Activated B cell treated with CpG ODN at 0.5 μM for 24 hours (primary cell): ENCODE measurements around the gene COL18A1. TPM values are rescaled to one million over a fixed set of nuclear protein-coding genes. Genes with fewer than 3 reads are reported as not detected.

ENCODE experiments used
- ATAC-seq: fragments of 200-7000 bp; cut with Tn5 transposase; one replicate; pipeline ENCODE4 v1.10.0; 2021; ENCODE audit warnings: low read depth, mild to moderate bottlenecking, moderate library complexity
- CTCF ChIA-PET: fragments of 350-600 bp; sonication (Branson Sonifier 250); formaldehyde crosslinking; loops from one replicate; lab custom pipeline; 2021; ENCODE audit warnings: antibody characterized with exemption; lab: Charles Lee
- POLR2A ChIA-PET: fragments of 350-600 bp; sonication (Branson Sonifier 250); formaldehyde crosslinking; loops from one replicate; lab custom pipeline; 2021; ENCODE audit warnings: antibody characterized with exemption; lab: Charles Lee
- DNase-seq: peaks from one replicate; pipeline ENCODE4 v3.0.0; 2022
- H3K27ac Mint-ChIP-seq: one replicate; pipeline ENCODE4 v1.8.0; 2020; ENCODE audit warnings: mixed read lengths
- H3K27me3 Mint-ChIP-seq: one replicate; pipeline ENCODE4 v1.8.0; 2021; ENCODE audit warnings: mixed read lengths
- H3K36me3 Mint-ChIP-seq: one replicate; pipeline ENCODE4 v1.8.0; 2021; ENCODE audit warnings: low read depth, mixed read lengths
- H3K4me1 Mint-ChIP-seq: one replicate; pipeline ENCODE4 v1.8.0; 2021; ENCODE audit warnings: mixed read lengths
- H3K4me3 Mint-ChIP-seq: one replicate; pipeline ENCODE4 v1.8.0; 2020; ENCODE audit warnings: mild to moderate bottlenecking, mixed read lengths
- H3K9me3 Mint-ChIP-seq: one replicate; pipeline ENCODE4 v1.8.0; 2020; ENCODE audit warnings: mixed read lengths
- intact Hi-C: fragments of 100-400 bp; cut with micrococcal nuclease; formaldehyde crosslinking; loops from one replicate; pipeline ENCODE4 v1.15.1; 2024
- total RNA-seq: library from RNA; stranded (reverse); gene quantifications from 2 replicates; pipeline ENCODE4 v1.2.3, GENCODE V29; 2022
- TF ChIP-seq, protein P1 (sequence below): fragments of 200-600 bp; IDR thresholded peaks from one replicate; pipeline ENCODE4 v1.8.0; 2022; ENCODE audit warnings: antibody characterized with exemption, mild to moderate bottlenecking

Gene COL18A1
- total RNA-seq, 1 donor from 2014 or later, result 1.6 TPM

DNA sequence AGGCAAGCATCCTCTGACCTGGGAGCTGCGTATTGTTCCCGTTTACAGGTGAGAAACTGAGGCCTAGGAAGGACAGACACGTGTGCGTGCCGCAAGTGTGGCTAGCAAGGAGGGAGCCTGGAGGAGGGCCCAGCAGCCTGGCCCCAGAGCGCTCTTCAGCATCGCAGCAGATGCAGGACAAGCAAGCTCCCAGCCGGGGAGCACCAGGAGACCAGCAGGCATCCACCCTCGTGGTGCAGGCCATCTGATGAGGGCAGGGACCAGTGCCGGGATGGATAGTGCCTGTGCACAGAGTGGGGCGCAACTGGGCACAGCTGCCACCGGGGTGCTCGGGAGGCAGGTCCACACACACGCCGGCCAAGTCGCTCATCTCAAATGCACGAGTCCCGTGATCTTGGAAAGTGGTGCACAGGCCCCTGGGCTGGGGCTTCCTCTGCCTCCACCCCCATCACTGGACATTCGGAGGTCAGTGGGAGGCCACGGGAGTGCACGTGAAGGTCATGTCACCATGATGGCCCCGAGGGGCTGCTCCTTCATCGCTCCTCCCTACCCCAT lies 55.1 kb downstream of the COL18A1 start:
- intact Hi-C loops, result no loop called here
- POLR2A ChIA-PET, result no interaction called here
- CTCF ChIA-PET, result no interaction called here
- ATAC-seq (no peak), DNase-seq (no peak)
- H3K4me1 Mint-ChIP-seq, result peaks cover 8% of the 10 kb centered on the region
- TF ChIP-seq, protein P1, sequence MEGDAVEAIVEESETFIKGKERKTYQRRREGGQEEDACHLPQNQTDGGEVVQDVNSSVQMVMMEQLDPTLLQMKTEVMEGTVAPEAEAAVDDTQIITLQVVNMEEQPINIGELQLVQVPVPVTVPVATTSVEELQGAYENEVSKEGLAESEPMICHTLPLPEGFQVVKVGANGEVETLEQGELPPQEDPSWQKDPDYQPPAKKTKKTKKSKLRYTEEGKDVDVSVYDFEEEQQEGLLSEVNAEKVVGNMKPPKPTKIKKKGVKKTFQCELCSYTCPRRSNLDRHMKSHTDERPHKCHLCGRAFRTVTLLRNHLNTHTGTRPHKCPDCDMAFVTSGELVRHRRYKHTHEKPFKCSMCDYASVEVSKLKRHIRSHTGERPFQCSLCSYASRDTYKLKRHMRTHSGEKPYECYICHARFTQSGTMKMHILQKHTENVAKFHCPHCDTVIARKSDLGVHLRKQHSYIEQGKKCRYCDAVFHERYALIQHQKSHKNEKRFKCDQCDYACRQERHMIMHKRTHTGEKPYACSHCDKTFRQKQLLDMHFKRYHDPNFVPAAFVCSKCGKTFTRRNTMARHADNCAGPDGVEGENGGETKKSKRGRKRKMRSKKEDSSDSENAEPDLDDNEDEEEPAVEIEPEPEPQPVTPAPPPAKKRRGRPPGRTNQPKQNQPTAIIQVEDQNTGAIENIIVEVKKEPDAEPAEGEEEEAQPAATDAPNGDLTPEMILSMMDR, result no peak
- H3K36me3 Mint-ChIP-seq, result no peaks in the 10 kb centered on the region
- H3K27ac Mint-ChIP-seq, result no peak overlapping the region
- peaks cover 16% of the 10 kb centered on the region for H3K9me3 Mint-ChIP-seq
- peaks cover 13% of the 10 kb centered on the region for H3K27me3 Mint-ChIP-seq
- no peak overlapping the region for H3K4me3 Mint-ChIP-seq

DNA sequence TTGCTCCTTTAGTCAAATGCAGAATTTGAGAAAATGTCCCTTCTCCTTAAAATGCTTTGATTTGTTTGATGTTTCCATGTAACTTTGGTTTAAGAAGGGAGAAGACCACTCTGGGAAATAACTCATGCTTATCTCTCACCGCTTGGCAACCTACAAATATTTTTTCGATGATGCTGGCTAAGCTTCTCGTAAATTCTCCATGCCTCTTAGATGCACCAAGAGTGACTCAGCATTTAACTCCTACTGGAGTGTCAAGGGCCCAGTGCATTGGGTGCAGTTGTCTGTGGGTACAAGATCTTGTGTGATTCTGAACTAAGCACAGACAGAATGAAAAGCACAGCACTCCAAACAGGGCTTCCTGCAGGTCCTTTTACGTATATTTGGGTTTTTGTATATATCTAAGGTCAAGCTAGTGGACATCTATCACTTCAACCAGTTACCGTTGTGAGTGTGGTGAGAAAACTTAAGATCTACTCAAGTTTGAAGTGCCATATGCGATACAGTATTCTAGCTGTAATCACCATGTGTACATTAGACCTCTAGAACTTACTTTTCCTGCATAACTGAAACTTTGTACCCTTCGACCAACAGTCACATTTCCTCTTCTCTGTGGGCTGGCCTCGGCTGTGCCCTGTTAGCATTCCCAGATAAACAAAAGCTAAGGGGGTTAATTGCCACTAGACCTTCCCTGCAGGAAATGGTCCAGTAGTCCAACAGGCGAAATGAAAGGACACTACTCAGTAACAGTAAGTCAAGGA lies 55.8 kb downstream of the COL18A1 start:
- H3K27me3 Mint-ChIP-seq, result peaks cover 17% of the 10 kb centered on the region

DNA sequence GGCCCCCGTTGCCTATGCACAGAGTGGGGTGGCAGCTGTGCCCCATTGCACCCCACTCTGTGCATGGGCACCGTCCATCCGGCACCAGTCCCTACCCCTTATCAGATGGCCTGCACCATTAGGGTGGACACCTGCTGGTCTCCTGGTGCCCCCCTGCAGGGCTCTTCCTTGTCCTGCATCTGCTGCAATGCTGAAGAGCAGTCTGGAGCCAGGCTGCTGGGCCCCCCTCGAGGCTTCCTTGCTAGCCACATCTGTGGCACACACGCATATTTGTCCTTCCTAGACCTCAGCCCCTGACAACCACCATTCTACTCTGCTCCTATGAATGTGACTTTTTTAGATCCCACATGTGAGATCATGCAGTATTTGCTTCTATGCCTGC lies 56.4 kb downstream of the COL18A1 start:
- H3K9me3 Mint-ChIP-seq, result peaks cover 16% of the 10 kb centered on the region
- no peak for DNase-seq
- CTCF ChIA-PET, result interaction anchor here (0.6 kb wide), 1 partner anchor 17 kb away, joined by 3 read pairs; no protein-coding TSS in a partner anchor
- POLR2A ChIA-PET, result no interaction called here
- H3K4me3 Mint-ChIP-seq, result no peak overlapping the region
- no peaks in the 10 kb centered on the region for H3K36me3 Mint-ChIP-seq
- peaks cover 17% of the 10 kb centered on the region for H3K27me3 Mint-ChIP-seq
- no peak for ATAC-seq
- H3K4me1 Mint-ChIP-seq, result peaks cover 12% of the 10 kb centered on the region
- intact Hi-C loops, result no loop called here
- TF ChIP-seq, protein P1, result no peak
- no peak overlapping the region for H3K27ac Mint-ChIP-seq

More for the DNA sequence above, 55.8 kb downstream of the COL18A1 start:
- intact Hi-C loops, result no loop called here
- Mint-ChIP-seq H3K36me3 (no peaks in the 10 kb centered on the region), H3K27ac (no peak overlapping the region), H3K4me1 (peaks cover 12% of the 10 kb centered on the region), H3K9me3 (peaks cover 16% of the 10 kb centered on the region), H3K4me3 (no peak overlapping the region)
- no peak for DNase-seq
- POLR2A ChIA-PET, result no interaction called here
- CTCF ChIA-PET, result no interaction called here
- TF ChIP-seq, protein P1, result no peak
- ATAC-seq, result no peak

DNA sequence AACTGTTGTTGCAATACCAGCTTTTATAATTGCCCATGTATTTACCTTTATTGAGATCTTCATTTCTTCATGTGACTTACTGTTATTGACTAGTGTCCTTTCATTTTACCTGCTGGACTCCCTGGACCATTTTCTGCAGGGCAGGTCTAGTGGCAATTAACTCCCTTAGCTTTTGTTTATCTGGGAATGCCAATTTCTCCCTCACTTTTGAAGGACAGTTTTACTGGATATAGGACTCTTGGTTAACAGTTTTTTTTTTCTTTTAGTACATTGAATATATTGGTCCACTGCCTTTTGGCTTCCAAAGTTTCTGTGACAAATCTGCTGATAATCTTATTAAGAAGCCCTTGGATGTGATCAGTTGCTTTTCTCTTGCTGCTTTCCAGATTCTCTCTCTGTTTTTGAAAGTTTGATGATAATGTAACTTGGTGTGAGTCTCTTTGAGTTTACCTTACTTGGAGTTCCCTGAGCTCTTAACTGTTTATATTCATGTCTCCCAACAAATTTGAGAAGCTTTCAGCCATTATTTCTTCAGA lies 56.9 kb downstream of the COL18A1 start:
- TF ChIP-seq, protein P1, result no peak
- ATAC-seq, result no peak
- Mint-ChIP-seq H3K4me1 (peaks cover 12% of the 10 kb centered on the region), H3K27ac (no peak overlapping the region), H3K4me3 (no peak overlapping the region), H3K36me3 (no peaks in the 10 kb centered on the region), H3K27me3 (peaks cover 17% of the 10 kb centered on the region), H3K9me3 (peaks cover 16% of the 10 kb centered on the region)
- no peak for DNase-seq
- ChIA-PET POLR2A (no interaction called here), CTCF (interaction anchor here (0.6 to 0.9 kb wide), 2 partner anchors 16 to 22 kb away, joined by 3 read pairs; no protein-coding TSS in a partner anchor)
- intact Hi-C loops, result no loop called here

DNA sequence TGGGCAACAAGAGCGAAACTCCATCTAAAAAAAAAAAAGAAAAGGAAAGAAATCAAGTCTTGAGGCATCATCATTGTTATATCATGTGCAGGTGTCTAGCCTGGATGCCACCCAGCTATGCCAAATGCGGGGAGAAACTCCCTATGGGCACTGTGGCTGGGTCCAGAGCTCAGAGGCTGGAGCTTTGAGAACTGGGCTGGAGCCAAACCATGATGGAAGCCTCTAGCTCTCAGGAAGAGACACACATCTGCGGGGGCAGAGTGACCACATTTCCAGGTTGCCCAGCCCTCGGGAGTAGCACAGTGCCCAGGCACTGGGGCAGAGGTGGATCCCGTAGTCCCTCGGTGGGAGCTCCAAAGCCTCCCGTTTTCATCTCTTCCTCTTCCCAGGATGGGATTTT lies 58.9 kb downstream of the COL18A1 start:
- peaks cover 16% of the 10 kb centered on the region for H3K9me3 Mint-ChIP-seq
- POLR2A ChIA-PET, result no interaction called here
- H3K27ac Mint-ChIP-seq, result no peak overlapping the region
- H3K36me3 Mint-ChIP-seq, result no peaks in the 10 kb centered on the region
- TF ChIP-seq, protein P1, result no peak
- ATAC-seq, result no peak
- CTCF ChIA-PET, result no interaction called here
- no peak for DNase-seq
- peaks cover 12% of the 10 kb centered on the region for H3K4me1 Mint-ChIP-seq
- intact Hi-C loops, result no loop called here
- no peak overlapping the region for H3K4me3 Mint-ChIP-seq
- peaks cover 17% of the 10 kb centered on the region for H3K27me3 Mint-ChIP-seq
